Raji (cell line): ENCODE measurements around the gene PPFIA1.

Experiments used
- POLR2A ChIP-seq: IDR thresholded peaks from 2 replicates; pipeline ENCODE4 v1.6.1; 2011; ENCODE audit warnings: low read depth, low read length, control low read depth; ENCODE audit not compliant: insufficient read depth

The PPFIA1 gene

GRCh38 chr11:70326365-70326811 is 55.9 kb downstream of the PPFIA1 start:
- no peak for TF ChIP-seq POLR2A

GRCh38 chr11:70326833-70327232 is 56.3 kb downstream of the PPFIA1 start:
- TF ChIP-seq POLR2A, result no peak

GRCh38 chr11:70327717-70328116 is 57.2 kb downstream of the PPFIA1 start:
- no peak for TF ChIP-seq POLR2A

- TF ChIP-seq POLR2A, result no peak
These were observed 58.1 kb downstream of the PPFIA1 start for GRCh38 chr11:70328556-70328955.

- TF ChIP-seq POLR2A, result no peak
These were observed 61.4 kb downstream of the PPFIA1 start for GRCh38 chr11:70331901-70332300.

GRCh38 chr11:70332567-70332966 is 62.1 kb downstream of the PPFIA1 start:
- no peak for TF ChIP-seq POLR2A

GRCh38 chr11:70333261-70333660 is 62.8 kb downstream of the PPFIA1 start:
- no peak for TF ChIP-seq POLR2A

- no peak for TF ChIP-seq POLR2A
These were observed 64.0 kb downstream of the PPFIA1 start for GRCh38 chr11:70334351-70334995.

- TF ChIP-seq POLR2A, result no peak
These were observed 65.0 kb downstream of the PPFIA1 start for GRCh38 chr11:70335511-70335910.

- no peak for TF ChIP-seq POLR2A
These were observed 68.1 kb downstream of the PPFIA1 start for GRCh38 chr11:70338594-70338993.

- no peak for TF ChIP-seq POLR2A
These were observed 68.6 kb downstream of the PPFIA1 start for GRCh38 chr11:70339066-70339465.

- TF ChIP-seq POLR2A, result no peak
These were observed 71.5 kb downstream of the PPFIA1 start for GRCh38 chr11:70341881-70342429.

GRCh38 chr11:70343636-70344035 is 73.1 kb downstream of the PPFIA1 start:
- no peak for TF ChIP-seq POLR2A

GRCh38 chr11:70348191-70348590 is 77.7 kb downstream of the PPFIA1 start:
- no peak for TF ChIP-seq POLR2A

GRCh38 chr11:70348608-70349007 is 78.1 kb downstream of the PPFIA1 start:
- no peak for TF ChIP-seq POLR2A

- no peak for TF ChIP-seq POLR2A
These were observed 81.2 kb downstream of the PPFIA1 start for GRCh38 chr11:70351646-70352045.

- no peak for TF ChIP-seq POLR2A
These were observed 81.6 kb downstream of the PPFIA1 start for GRCh38 chr11:70352100-70352499.
